HEK293 (cell line): ENCODE measurements around the gene LMBR1.

Experiments
- BCL6B ChIP-seq: fragments of 450-650 bp; formaldehyde crosslinking; IDR thresholded peaks from 2 replicates; pipeline ENCODE4 v1.5.1; 2017; ENCODE audit warnings: missing biosample characterization, missing genetic modification characterization
- GFI1B ChIP-seq: fragments of 450-650 bp; formaldehyde crosslinking; IDR thresholded peaks from 2 replicates; pipeline ENCODE4 v1.5.1; 2016; ENCODE audit warnings: missing biosample characterization, missing genetic modification characterization
- KLF16 ChIP-seq: fragments of 450-650 bp; formaldehyde crosslinking; IDR thresholded peaks from 2 replicates; pipeline ENCODE4 v1.5.1; 2017; ENCODE audit warnings: missing biosample characterization, missing genetic modification characterization
- PRDM1 ChIP-seq: fragments of 450-650 bp; formaldehyde crosslinking; IDR thresholded peaks from 2 replicates; pipeline ENCODE4; 2016; ENCODE audit warnings: missing biosample characterization, missing genetic modification characterization
- SALL2 ChIP-seq: fragments of 450-650 bp; formaldehyde crosslinking; IDR thresholded peaks from 2 replicates; pipeline ENCODE4 v1.5.0; 2017; ENCODE audit warnings: missing biosample characterization, mild to moderate bottlenecking, missing genetic modification characterization, borderline replicate concordance
- ZBTB10 ChIP-seq: fragments of 450-650 bp; formaldehyde crosslinking; IDR thresholded peaks from 2 replicates; pipeline ENCODE4 v1.5.1; 2016; ENCODE audit warnings: missing biosample characterization, missing genetic modification characterization
- ZBTB49 ChIP-seq: fragments of 450-650 bp; formaldehyde crosslinking; IDR thresholded peaks from 2 replicates; pipeline ENCODE4 v1.5.1; 2016; ENCODE audit warnings: missing biosample characterization, missing genetic modification characterization, low read depth
- ZFP37 ChIP-seq: fragments of 450-650 bp; formaldehyde crosslinking; IDR thresholded peaks from 2 replicates; pipeline ENCODE4 v1.5.1; 2016; ENCODE audit warnings: missing biosample characterization, missing genetic modification characterization
- ZNF121 ChIP-seq: fragments of 450-650 bp; formaldehyde crosslinking; IDR thresholded peaks from 2 replicates; pipeline ENCODE4 v1.5.1; 2016; ENCODE audit warnings: missing biosample characterization, missing genetic modification characterization
- ZNF133 ChIP-seq: fragments of 450-650 bp; formaldehyde crosslinking; IDR thresholded peaks from 2 replicates; pipeline ENCODE4 v1.5.1; 2016; ENCODE audit warnings: missing biosample characterization, missing genetic modification characterization
- ZNF138 ChIP-seq: fragments of 450-650 bp; formaldehyde crosslinking; IDR thresholded peaks from 2 replicates; pipeline ENCODE4 v1.5.1; 2016; ENCODE audit warnings: missing biosample characterization, missing genetic modification characterization, borderline replicate concordance
- ZNF140 ChIP-seq: fragments of 450-650 bp; formaldehyde crosslinking; IDR thresholded peaks from 2 replicates; pipeline ENCODE4 v1.5.1; 2016; ENCODE audit warnings: missing biosample characterization, missing genetic modification characterization
- ZNF16 ChIP-seq: fragments of 450-650 bp; formaldehyde crosslinking; IDR thresholded peaks from 2 replicates; pipeline ENCODE4 v1.5.1; 2016; ENCODE audit warnings: low read depth, missing biosample characterization, missing genetic modification characterization
- ZNF174 ChIP-seq: fragments of 450-650 bp; formaldehyde crosslinking; IDR thresholded peaks from 2 replicates; pipeline ENCODE4 v1.5.0; 2017; ENCODE audit warnings: missing biosample characterization, mild to moderate bottlenecking, missing genetic modification characterization
- ZNF19 ChIP-seq: fragments of 450-650 bp; formaldehyde crosslinking; IDR thresholded peaks from 2 replicates; pipeline ENCODE4; 2016; ENCODE audit warnings: missing biosample characterization, missing genetic modification characterization, low read depth
- ZNF292 ChIP-seq: fragments of 450-650 bp; formaldehyde crosslinking; IDR thresholded peaks from 2 replicates; pipeline ENCODE4 v1.5.1; 2016; ENCODE audit warnings: low read depth, missing biosample characterization, missing genetic modification characterization, borderline replicate concordance
- ZNF449 ChIP-seq: fragments of 450-650 bp; formaldehyde crosslinking; IDR thresholded peaks from 2 replicates; pipeline ENCODE4 v1.5.1; 2017; ENCODE audit warnings: missing biosample characterization, mild to moderate bottlenecking, missing genetic modification characterization, moderate library complexity
- ZNF513 ChIP-seq: fragments of 450-650 bp; IDR thresholded peaks from 2 replicates; pipeline ENCODE4 v1.5.1; 2018; ENCODE audit warnings: missing biosample characterization, missing genetic modification characterization
- ZNF518A ChIP-seq: fragments of 450-650 bp; formaldehyde crosslinking; conservative IDR thresholded peaks from 2 replicates; pipeline ENCODE4 v1.5.1; 2016; ENCODE audit warnings: low read depth, missing biosample characterization, missing genetic modification characterization
- ZNF555 ChIP-seq: fragments of 450-650 bp; formaldehyde crosslinking; conservative IDR thresholded peaks from 2 replicates; pipeline ENCODE4 v1.5.1; 2017; ENCODE audit warnings: missing biosample characterization, mild to moderate bottlenecking, missing genetic modification characterization, inconsistent platforms
- ZNF560 ChIP-seq: fragments of 450-650 bp; formaldehyde crosslinking; IDR thresholded peaks from 2 replicates; pipeline ENCODE4 v1.5.1; 2017; ENCODE audit warnings: missing biosample characterization, missing genetic modification characterization, borderline replicate concordance
- ZNF585B ChIP-seq: fragments of 450-650 bp; formaldehyde crosslinking; IDR thresholded peaks from 2 replicates; pipeline ENCODE4 v1.5.1; 2016; ENCODE audit warnings: missing biosample characterization, missing genetic modification characterization
- ZNF777 ChIP-seq: fragments of 450-650 bp; formaldehyde crosslinking; IDR thresholded peaks from 2 replicates; pipeline ENCODE4 v1.5.1; 2017; ENCODE audit warnings: missing biosample characterization, missing genetic modification characterization, borderline replicate concordance
- ZNF785 ChIP-seq: fragments of 450-650 bp; formaldehyde crosslinking; IDR thresholded peaks from 2 replicates; pipeline ENCODE4 v1.5.1; 2016; ENCODE audit warnings: missing biosample characterization, missing genetic modification characterization

The LMBR1 gene

GRCh38 chr7:156892821-156893706 lies at the start of gene LMBR1 (continued):
- TF ChIP-seq ZNF174 (tag by site-specific recombination) (no peak), ZFP37 (tag by site-specific recombination) (no peak), ZNF518A (tag by site-specific recombination) (0 out of 2 replicates have a peak, but pooled peaks have one; percentile 16), SALL2 (tag by site-specific recombination) (no peak), ZNF19 (tag by site-specific recombination) (no peak), ZNF560 (tag by site-specific recombination) (no peak), ZBTB10 (peak; percentile 90; the same call in 1 of the 2 replicates), ZNF785 (tag by site-specific recombination) (no peak), BCL6B (tag by site-specific recombination) (no peak), ZNF555 (no peak), ZNF138 (tag by site-specific recombination) (no peak), ZNF777 (tag by site-specific recombination) (peak; percentile 60; the same call in 1 of the 2 replicates), ZNF121 (tag by site-specific recombination) (no peak), PRDM1 (no peak), ZNF449 (tag by site-specific recombination) (no peak), KLF16 (tag by site-specific recombination) (peak; percentile 85), ZNF585B (tag by site-specific recombination) (no peak), ZNF292 (tag by site-specific recombination) (no peak), ZNF513 (no peak), ZNF16 (tag by site-specific recombination) (no peak), ZBTB49 (tag by site-specific recombination) (no peak), GFI1B (no peak), ZNF133 (tag by site-specific recombination) (no peak), ZNF140 (tag by site-specific recombination) (no peak)
